NCI-H2196 treated with DMSO at 0.1 percent for 48 hours (cell line): ENCODE measurements around the gene PTPN21.
"Not testable (repeated sequence)": the region's sequence is repeated elsewhere in the genome, so short reads cannot be mapped to it uniquely, and the experiment has no call there.

Experiments used
- DNase-seq: peaks from one replicate; lab custom pipeline; 2025; ENCODE audit not compliant: unreplicated experiment; lab: John Stamatoyannopoulos, UW

The PTPN21 gene

DNA sequence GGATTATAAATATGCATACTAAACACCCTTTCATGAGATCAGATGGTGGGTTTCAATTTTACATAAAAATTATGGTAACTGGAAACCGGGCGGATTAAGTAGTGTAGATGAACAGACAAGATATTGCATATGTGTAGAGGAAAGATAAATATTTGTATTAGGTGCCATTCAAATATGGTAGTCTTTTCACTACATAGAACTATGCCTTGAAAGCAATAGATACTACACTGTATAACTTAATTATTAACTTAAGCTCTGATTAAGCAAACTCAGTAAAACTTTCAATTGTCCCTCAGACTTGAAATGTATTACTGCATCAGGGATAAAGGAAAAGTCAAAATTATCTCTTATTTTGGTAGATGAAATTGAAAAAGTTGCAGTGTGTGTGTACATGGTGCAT lies 1.9 kb downstream of the PTPN21 start:
- no peak for DNase-seq

DNA sequence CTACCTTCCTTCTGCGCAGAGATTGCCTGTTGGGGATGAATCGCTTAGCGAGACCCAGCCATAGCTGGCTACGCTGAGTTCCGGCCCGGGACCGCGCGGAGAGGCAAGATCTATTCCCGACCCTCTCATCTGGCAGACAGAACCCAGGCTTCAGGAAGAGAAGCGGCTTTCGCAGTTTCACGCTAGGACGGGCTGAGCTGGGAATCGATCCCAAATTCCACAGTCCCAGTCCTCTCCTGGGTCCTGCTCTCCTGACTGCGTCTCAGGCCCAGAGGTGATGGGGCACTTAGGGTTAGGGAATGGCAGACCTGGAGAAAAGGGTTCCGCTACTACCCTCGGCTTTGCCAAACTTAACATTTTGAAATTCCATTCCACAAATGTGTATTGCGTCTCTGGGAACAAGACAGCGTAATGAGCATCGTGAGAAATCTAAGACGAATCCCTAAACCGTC lies 2.8 kb downstream of the PTPN21 start:
- DNase-seq: no peak

DNA sequence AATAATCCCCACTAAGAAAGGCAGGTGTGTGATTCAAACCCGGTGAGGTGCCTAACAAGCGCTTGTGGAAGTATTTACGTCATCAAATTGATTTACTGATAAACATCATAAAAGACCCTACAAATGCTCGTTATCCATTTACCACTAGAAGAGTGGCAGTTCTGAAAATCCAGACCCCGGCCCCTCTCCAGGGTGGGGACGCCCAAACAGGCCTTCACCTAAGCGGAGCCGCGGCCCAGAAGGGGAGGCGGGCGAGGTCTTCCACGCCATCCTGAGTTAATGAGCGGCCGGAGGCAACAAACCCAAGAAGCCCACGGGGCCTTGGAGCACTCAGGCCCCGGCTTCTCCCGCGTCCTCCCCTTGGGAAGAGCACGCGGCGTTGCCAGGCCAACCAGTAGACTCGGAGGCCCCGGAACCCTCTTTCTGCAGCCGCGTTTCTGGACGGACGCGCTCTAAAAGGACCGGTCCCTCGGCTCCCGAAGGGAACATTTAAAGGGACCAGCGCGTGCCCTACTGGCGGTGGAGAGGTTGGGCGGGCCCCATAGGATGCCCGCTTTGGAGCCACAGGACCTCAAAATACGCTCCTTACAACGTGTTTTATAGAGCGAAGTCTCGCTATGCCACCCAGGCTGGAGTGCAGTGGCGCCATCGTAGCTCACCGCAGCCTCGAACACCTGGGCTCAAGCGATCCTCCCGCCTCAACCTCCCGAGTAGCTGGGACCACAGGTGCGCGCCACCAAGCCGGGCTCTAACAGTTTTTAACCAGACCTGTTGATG lies 3.5 kb downstream of the PTPN21 start:
- no peak for DNase-seq

DNA sequence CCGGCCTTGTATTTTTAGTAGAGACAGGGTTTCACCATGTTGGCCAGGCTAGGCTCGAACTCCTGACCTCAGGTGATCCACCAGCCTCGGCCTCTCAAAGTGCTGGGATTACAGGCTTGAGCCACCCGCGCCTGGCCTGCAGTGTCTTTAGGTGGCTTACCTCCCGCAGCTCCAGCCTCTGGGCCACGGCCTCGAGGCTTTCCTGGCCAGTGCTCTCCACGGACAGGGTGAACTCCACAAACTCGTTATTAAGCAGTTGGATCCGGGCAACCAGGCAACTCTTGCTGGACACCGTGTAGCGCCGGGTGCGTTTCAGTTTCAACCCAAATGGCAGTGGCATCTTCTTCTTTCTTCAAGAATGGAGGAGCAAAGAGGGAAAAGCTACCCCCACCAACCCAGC lies 4.7 kb downstream of the PTPN21 start:
- DNase-seq: no peak

DNA sequence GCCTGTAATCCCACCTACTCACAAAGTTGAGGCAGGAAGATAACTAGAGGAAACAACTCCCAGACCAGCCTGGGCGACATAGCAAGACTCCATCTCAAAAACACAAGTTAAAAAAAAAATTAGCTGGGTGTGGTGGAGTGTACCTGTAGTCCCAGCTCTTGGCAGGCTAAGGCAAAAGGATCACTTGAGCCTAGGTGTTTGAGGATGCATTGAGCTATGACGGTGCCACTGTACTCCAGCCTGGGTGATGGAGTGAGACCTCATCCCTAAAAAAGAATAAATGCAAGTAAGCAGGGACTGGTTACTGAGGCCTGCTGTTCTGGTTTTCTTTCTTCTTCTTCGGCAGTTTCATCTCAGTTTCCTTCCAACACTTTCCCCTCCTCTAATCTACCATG lies 7.4 kb downstream of the PTPN21 start:
- no peak for DNase-seq

DNA sequence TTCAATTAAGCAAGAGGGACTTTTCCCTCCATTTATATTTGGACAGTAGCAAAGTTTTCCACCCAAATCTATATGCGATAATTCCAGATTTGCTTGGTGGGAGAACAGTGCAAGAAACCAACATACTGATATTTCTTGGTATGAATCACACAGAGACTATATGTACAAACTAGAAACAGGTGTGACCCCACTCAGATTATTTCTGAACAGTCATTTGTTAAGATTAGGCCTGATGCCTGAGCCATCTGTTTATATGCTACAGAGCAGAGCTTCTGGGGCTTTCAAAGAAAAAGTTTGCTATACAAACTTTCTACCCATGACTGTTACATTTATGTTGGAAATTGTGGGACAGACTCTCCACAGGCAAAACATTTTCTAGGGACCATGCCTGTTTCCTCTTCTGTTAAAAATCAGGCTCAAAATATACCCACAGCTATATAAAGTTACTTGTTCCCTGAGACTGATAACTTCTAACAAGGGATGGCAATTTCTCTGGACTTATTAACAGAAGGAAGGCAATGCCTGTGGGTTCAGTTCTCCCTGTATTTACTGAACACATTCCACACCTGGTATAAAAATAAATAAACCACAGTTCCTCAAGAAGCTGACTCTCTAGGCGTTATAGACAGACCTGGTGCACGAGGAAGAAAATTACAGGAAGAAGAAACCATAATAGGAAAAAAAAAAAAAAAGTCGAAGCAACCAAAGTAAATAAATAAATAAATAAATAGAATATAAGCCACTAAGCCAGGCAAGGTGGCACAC lies 8.0 kb downstream of the PTPN21 start:
- no peak for DNase-seq

DNA sequence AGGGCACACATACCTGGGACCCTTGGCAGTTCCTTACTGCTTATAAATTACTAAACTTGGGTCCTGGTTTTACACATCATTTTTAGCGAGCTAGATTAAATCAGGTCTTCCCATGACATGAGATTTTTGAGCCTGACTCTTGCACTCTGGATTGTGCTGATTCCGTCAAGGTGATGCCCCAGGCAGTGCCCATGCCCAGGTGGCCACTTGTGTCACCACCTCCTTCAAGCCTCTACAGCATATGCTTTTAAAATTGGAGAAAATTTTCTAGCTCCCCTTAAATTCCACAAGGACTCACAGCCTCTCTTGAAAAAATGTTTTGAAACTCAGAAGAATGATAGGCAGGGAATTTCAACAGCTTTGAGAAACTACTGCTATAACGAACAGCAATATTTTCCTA lies 9.6 kb downstream of the PTPN21 start:
- no peak for DNase-seq

DNA sequence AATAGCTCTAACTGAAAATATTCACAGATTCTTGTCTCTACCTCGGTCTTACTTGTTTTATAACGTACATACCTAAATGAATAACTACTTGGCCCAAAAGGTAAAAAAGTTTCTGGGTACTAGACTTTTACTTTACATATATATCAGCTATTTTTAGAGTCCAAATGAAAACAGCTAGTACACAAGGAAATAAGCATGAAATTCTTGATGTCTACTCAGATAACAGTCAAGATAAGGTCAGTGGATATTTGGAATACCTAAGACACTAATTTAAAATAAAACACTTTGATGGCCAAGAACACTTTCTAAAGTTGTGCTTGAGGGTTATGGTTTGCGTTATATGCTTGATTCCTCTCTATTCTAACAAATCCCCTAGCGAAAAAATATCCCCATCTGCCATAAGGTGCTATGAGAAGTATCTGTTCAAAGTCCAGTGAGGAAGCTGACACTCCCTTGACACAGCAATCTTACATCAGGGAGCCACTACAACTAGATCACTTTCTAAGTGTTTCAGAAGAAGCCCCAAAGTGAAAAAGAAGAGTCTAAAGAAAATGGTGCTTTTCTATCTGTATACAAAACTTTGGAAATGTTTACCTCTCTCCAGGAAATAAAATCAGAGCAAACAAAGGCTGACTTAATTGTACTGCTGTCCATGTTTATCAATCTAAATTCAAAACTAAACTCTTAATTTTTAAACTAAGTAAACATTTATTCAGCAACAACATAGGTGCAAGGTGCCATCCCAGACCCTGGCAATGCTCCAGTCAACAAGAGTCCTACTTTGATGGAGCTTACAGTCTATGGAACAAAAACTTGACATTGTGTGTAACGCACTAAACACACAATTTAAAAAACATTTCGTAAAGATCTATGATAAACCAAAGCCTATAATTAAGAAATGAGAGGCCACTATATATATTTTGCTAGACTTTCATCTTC lies 11.7 kb downstream of the PTPN21 start:
- no peak for DNase-seq

DNA sequence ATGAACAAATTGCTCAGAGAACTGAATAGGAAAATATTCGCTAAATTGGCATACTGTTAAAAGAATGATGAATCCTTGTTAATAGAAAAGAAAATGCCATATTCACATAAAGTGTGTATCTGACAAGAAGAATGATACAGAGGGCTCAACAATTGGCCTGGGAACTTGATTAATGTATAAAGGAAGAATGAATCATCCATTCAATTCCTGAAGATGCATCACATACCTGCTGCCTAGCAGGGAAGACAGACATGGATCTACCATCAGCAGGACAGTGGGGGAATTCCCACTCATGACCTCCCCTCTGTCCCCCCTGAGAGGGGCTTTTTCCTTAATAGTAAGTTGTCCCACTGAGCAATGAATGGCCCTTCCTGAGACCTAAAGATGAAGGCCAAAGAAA lies 13.5 kb downstream of the PTPN21 start:
- DNase-seq: no peak

DNA sequence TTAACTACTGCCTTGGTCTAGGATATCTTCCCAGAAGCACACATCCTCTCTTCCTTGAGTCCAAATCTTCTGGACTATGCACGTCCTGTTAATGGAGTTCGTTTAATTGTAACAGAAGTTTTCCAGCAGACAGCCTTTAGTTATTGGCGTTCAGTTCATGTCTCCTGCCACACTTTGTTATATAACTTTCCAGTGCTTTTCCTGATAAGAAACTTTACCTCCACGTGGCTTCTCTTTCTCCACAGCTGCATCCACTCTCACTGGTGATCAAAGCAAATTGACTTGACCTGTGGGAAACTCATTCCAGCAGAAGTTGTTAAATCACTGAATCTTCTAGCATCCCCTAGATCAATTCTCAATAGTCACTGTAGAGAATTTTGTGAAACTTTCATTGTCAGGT lies 19.0 kb downstream of the PTPN21 start:
- DNase-seq: no peak

DNA sequence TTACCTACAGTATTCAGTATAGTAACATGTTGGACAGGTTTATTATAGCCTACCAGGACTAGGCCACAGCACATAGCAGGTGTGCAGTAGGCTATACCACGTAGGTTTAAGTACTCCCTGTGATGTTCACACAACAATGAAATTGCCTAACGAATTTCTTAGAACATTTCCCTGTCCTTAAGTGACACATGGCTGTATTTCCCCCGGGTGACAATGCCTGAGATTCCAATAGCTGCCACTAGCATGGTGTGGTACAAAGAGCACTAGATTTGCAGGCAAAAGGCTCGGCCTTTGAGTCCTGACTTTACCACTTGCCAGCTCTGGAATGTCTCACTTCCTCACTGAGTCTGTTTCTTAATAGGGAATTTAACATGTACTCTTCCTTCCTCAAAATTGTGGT lies 19.7 kb downstream of the PTPN21 start:
- DNase-seq: no peak

DNA sequence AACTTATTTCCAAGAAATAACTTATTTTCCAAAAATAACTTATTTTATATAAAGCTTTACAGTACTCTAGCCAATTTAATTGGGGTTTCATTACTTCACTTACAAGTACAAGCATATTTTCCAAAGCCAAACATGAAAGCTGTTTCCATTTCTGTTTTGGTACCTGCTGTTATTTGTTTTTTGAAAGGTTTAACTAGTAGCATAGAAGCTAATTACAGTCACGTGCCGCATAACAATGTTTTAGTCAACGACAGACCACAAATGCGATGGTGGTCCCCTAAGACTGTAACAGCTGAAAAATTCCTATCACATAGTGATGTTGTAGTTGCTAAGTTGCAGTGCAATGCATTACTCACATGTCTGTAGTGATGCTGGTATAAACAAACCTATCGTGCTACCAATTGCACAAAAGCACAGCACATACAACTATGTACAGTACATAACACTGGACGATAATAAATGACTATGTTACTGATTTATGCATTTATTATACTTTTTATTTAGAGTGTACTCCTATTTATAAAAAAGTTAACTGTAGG lies 21.7 kb downstream of the PTPN21 start:
- no peak for DNase-seq

DNA sequence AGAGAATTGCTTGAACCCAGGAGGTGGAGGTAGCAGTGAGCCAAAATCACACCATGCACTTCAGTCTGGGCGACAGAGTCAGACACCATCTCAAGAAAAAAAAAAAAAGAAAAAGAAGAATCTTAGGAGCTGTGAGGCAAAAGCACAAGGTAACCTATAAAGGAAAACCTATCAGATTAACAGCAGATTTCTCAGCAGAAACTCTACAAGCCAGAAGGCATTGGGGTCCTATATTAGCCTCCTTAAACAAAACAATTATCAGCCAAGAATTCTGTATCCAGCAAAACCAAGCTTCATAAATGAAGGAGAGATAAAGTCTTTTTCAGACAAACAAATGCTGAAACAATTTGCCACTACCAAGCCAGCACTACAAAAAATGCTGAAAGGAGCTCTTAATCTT lies 24.9 kb downstream of the PTPN21 start:
- not testable (repeated sequence) for DNase-seq

DNA sequence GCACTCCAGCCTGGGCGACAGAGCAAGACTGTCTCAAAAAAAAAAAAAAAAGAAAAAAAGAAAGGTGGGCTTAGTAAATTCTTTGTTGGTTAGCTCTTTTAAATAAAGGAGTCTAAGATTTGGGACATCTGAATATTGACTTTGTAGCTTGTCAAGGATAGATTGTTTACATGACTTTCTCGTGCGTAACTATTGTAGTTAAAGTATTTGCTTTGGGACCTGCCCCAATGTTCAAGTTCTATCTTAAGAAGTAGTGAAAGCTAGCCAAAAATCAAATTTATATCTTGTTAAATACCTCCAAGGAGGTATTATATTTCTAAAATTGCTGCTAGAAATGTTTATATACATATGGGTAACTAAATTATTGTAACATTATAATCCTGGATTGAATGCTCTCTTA lies 32.4 kb downstream of the PTPN21 start:
- DNase-seq: no peak

DNA sequence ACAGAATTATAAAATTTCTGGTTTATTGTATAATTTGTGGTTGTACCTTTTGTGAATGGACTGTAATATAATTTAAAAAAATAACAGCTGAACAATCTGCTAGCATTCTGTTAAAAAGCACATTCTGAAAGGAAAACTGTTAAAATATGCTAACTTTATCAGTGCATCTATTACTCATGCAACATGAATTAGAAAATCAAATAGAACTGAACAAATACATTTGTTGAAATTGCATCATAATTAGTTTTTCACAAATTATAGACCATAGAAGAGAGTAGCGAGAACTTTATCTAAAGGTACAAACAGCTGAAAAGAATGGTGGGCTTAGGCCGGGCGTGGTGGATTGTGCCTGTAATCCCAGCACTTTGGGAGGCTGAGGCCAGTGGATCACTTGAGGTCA lies 33.0 kb downstream of the PTPN21 start:
- DNase-seq: no peak

DNA sequence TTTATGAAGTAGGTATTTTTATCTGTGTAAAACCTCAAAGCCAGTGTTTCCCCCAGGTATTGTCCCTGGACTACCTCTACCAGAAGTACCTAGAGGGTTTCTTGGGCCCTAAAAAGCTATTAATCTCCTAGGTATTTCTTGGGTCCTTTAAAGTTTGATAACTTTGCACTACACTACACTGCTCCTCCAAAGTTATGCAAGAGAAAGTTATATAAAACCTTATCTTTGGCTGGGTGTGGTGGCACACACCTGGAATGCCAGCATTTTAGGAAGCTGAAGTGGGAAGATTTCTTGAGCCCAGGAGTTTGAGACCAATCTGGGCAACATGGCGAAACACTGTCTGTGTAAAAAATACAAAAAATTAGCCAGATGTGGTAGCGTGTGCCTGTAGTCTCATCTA lies 34.9 kb downstream of the PTPN21 start:
- no peak for DNase-seq

DNA sequence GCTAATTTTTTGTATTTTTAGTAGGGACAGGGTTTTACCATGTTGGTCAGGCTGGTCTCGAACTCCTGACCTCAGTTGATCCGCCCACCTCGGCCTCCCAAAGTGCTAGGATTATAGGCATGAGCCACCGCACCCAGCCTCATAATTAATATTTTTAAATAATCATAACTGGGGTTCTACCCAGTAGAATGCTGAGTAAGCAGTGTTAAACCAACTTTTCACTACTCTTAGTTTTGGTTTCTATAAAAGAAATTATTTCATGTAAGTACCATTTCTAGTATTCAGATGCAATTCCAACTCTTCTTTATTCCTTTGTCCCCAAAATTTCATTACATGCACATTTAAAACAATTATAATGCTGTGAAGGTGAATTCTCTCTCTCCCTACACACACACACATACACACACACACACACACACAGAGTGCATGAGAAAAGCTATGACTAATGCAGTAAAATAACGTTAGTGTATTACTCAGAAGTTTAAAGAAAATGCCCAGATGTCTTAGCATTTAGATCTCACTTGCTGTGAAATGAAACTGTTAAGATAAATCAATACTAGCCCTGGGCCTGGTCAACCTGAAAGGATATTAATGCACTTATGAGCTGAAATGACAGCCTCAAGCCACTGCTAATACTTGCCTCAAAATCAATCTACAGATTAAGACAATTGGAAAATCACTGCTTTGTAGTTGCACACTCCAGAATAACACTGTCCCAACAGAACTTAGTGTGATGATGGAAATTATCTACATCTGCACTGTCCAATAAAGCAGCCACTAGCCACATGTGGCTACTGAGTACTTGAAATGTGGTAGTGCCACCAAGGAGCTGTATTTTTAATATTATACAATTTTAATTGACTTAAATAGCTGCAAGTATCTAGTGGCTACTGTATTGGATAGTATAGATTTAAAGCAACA lies 36.0 kb downstream of the PTPN21 start:
- no peak for DNase-seq

DNA sequence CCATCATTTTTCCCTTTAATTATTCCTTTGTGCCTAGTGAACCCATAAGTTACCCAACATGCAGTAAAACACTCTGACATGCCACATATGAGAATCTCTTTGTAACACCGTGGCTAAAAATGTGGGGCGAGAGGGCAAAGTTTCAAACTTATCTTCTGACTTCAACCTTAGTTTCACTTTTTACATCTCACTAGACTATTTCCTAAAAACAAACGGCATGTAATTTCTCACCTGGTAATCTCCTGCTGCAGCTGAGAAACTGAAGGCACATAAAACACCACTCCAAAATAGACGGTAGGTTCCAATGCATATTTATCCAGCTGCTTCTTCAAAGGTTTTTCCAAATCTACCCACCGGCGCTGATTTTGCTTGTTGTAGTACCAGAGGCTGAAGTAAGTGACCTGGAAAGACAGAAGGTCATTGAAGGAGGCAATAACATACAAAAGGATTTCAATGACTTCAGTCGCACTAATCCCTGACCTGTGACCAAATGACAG lies 37.9 kb downstream of the PTPN21 start:
- DNase-seq: no peak

DNA sequence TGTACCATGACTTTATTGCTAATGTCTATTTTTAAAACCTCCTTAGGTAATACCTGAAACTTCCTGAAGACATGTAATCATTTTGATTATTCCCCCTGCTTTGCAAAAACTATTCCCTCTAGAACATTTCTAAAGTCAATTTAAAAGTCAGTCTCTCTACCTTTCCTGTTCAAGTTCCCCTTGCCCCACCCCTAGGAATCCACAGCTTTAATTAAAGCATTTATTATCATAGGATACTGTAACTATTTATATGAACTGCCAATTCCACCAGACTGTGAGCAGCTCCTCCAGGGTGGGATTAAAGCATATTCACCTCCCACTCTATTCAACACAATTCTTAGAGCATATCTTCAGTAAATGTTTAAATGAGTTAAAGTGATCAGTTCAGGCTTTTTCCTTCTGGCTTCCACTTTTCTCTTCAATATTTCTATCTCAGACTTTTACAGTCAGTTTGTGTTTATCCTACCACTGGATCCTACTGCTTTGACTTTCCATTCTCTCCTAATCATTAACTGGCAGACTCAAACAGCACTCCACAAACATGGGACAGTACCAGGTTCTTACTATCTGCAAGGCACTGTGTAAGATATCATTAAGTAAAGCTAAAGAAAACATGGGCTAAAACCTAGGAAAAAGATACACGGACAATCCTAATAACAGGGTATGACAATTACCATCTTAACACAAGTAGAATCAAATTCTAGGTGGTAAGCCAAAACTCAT lies 39.1 kb downstream of the PTPN21 start:
- DNase-seq: no peak
